ENCODE data around the gene CGRRF1. TPM values are rescaled to one million over a fixed set of nuclear protein-coding genes. Genes with fewer than 3 reads are reported as not detected.

The CGRRF1 gene
- total and polyA plus RNA-seq, 9 of the 15 experiments (the other 6 are each of a cell fraction or from before 2014, with no cell fraction given): 2.8 to 15.8 (median 4.6) TPM

DNA sequence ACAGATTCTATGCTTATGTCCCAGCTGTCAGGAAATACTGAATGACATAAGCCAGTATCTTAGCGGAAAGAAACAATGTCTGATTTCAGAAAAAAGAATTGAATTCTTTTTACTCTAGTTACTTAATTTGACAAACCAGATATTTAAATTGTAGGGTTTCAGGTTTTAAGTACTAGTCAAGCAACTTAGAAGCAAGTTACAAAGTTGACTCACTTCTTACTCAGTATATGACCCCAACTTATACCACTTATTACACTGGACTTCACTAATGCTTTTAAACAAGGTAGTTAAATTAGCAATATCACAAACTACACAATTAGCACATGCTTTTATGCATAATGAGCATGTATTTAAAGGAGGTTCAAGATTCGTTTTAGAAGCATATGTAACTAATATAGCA is 28.0 kb upstream of the CGRRF1 start (continued):
- TF ChIP-seq ZBTB43 (CRISPR knock-in tag; IDR thresholded peaks at IDR 0.05) (no peak), SRSF3 (IDR thresholded peaks at IDR 0.05; ENCODE audit: insufficient read depth, low read length) (no peak), HES1 (IDR thresholded peaks at IDR 0.05; ENCODE audit: low read depth) (no peak), POLR2AphosphoS5 (IDR thresholded peaks at IDR 0.05; ENCODE audit: control insufficient read depth, insufficient read depth, low read depth, low read length) (no peak)

DNA sequence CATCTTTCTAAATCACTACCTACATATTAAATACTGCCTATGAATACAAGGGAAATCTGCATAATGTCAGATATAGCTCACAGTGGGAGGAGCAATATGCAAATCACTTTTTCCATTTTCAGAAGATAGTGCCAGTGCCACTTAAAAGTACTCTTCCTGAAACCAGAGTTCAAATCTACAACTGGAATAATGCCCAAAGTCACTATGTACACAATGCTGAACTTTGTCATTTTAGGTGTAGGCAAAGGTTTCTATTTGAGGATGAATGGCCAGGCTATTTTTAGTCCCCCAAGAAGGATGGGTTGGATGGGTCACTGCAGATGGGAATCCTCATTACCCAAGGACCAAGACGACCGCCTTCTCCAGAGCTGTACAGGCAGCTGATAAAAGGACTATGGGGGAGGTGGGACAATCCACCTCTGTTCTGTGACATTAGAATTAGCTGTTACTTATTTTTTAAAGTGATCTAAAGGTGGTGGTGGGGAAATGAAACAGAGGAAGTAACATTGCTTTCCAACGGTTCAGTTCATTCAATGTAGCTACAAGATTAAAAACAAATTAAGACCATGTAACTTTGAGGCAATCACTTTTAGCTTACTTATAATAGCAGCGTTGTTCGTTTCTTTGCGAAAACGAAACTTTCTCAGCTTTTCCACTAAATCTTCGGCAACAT is 26.5 kb upstream of the CGRRF1 start:
- Histone ChIP-seq H3K9me1 (ENCODE audit: control insufficient read depth, insufficient read depth, low read length) (no peaks in the 10 kb centered on the region), H3K9ac (ENCODE audit: insufficient read depth in 1 of 2, low read depth in 2 of 2, low read length in 2 of 2) (no peak overlapping the region), H4K20me1 (replicated peaks; ENCODE audit: control insufficient read depth, insufficient read depth, low read length) (no peaks in the 10 kb centered on the region), H3K27me3 (ENCODE audit: control insufficient read depth in 2 of 2, insufficient read depth in 2 of 2, low read length in 2 of 2) (no peaks in the 10 kb centered on the region), H3K27ac (ENCODE audit: extremely low read depth, low read depth, low read length) (no peak overlapping the region), H3K4me3 (no peak overlapping the region), H3K79me2 (ENCODE audit: control insufficient read depth, insufficient read depth, low read length) (peaks cover 28% of the 10 kb centered on the region), H3K4me1 (replicated peaks in 1 of 2; ENCODE audit: control insufficient read depth in 2 of 2, insufficient read depth in 2 of 2, low read length in 2 of 2) (peaks cover 0 to 2% of the 10 kb centered on the region in 2 experiments; a peak in 1 of 5 replicates), H3K4me2 (ENCODE audit: insufficient read depth, low read length) (no peak overlapping the region), H3K9me3 (replicated peaks; ENCODE audit: control insufficient read depth, insufficient read depth, low read depth, low read length) (no peaks in the 10 kb centered on the region), H2AFZ (ENCODE audit: low read depth, low read length) (no peak overlapping the region), H3K36me3 (ENCODE audit: control insufficient read depth, insufficient read depth, low read length) (peaks cover 41% of the 10 kb centered on the region; the same call in 2 of the 3 replicates)
- TF ChIP-seq ZNF764 (CRISPR knock-in tag; IDR thresholded peaks at IDR 0.05; ENCODE audit: low read depth) (no peak), ARID1B (IDR thresholded peaks at IDR 0.05) (no peak), NR2C2 (CRISPR knock-in tag; IDR thresholded peaks at IDR 0.05) (no peak), NR2C2 (tag; IDR thresholded peaks at IDR 0.05) (no peak), ZNF224 (CRISPR knock-in tag; IDR thresholded peaks at IDR 0.05) (no peak), ADNP (tag; IDR thresholded peaks at IDR 0.05) (no peak), ZNF668 (CRISPR knock-in tag; IDR thresholded peaks at IDR 0.05) (no peak), EP300 (IDR thresholded peaks at IDR 0.05; ENCODE audit: low read length) (no peak), SIX5 (IDR thresholded peaks at IDR 0.05; ENCODE audit: borderline replicate concordance in 1 of 2, insufficient read depth in 1 of 2, low read depth in 1 of 2, low read length in 2 of 2) (no peak)
- TF ChIP-seq, protein P1, sequence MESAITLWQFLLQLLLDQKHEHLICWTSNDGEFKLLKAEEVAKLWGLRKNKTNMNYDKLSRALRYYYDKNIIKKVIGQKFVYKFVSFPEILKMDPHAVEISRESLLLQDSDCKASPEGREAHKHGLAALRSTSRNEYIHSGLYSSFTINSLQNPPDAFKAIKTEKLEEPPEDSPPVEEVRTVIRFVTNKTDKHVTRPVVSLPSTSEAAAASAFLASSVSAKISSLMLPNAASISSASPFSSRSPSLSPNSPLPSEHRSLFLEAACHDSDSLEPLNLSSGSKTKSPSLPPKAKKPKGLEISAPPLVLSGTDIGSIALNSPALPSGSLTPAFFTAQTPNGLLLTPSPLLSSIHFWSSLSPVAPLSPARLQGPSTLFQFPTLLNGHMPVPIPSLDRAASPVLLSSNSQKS (CRISPR knock-in tag; IDR thresholded peaks at IDR 0.05): no peak
- TF ChIP-seq, protein P2, sequence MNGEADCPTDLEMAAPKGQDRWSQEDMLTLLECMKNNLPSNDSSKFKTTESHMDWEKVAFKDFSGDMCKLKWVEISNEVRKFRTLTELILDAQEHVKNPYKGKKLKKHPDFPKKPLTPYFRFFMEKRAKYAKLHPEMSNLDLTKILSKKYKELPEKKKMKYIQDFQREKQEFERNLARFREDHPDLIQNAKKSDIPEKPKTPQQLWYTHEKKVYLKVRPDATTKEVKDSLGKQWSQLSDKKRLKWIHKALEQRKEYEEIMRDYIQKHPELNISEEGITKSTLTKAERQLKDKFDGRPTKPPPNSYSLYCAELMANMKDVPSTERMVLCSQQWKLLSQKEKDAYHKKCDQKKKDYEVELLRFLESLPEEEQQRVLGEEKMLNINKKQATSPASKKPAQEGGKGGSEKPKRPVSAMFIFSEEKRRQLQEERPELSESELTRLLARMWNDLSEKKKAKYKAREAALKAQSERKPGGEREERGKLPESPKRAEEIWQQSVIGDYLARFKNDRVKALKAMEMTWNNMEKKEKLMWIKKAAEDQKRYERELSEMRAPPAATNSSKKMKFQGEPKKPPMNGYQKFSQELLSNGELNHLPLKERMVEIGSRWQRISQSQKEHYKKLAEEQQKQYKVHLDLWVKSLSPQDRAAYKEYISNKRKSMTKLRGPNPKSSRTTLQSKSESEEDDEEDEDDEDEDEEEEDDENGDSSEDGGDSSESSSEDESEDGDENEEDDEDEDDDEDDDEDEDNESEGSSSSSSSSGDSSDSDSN (IDR thresholded peaks at IDR 0.05; ENCODE audit: borderline replicate concordance in 1 of 2, low read depth in 2 of 2, low read length in 2 of 2): no peak
- ATAC-seq: no peak
- 83% methylated on average over 8 of the region's 8 CpGs for WGBS (ENCODE audit: insufficient coverage, low coverage, missing lambda C conversion rate)
- BruUV-seq (replicated peaks): no TSS peak
- in situ Hi-C loops (cut with MboI): no loop called here
- FAIRE-seq: no peak
- CTCF ChIA-PET (ENCODE audit: low intra/inter-chr PET ratio): no interaction called here
- DNase-seq (ENCODE audit: extremely low read depth in 1 of 4, low spot score in 3 of 4): no peak
- intact Hi-C loops (cut with micrococcal nuclease): no loop called here
- POLR2A ChIA-PET: interaction anchor here (0.6 kb wide), 1 partner anchor 13 kb away, joined by 3 read pairs; no protein-coding TSS in a partner anchor

All from K562 (cell line).